Activated naive CD4-positive, alpha-beta T cell treated with anti-CD3 and anti-CD28 coated beads, Interleukin-2, amount 10 ng/mL, durations not matched to agents 7 days and 5 days (primary cell): Measurements from ENCODE around the gene CRABP2.

Experiments used
- CTCF ChIA-PET: fragments of 350-600 bp; sonication (Branson Sonifier 250); formaldehyde crosslinking; loops from one replicate; lab custom pipeline; 2021; ENCODE audit warnings: antibody characterized with exemption; lab: Charles Lee
- DNase-seq: peaks from one replicate; pipeline ENCODE4 v3.0.0-alpha.2; 2020
- H3K27ac Mint-ChIP-seq: one replicate; pipeline ENCODE4 v1.8.0; 2021; ENCODE audit warnings: mild to moderate bottlenecking, moderate library complexity, mixed read lengths
- H3K27me3 Mint-ChIP-seq: one replicate; pipeline ENCODE4 v1.8.0; 2021; ENCODE audit warnings: mild to moderate bottlenecking, mixed read lengths
- H3K36me3 Mint-ChIP-seq: one replicate; pipeline ENCODE4 v1.8.0; 2021; ENCODE audit warnings: mixed read lengths
- H3K4me1 Mint-ChIP-seq: one replicate; pipeline ENCODE4 v1.8.0; 2021; ENCODE audit warnings: mixed read lengths
- H3K4me3 Mint-ChIP-seq: one replicate; pipeline ENCODE4 v1.8.0; 2021; ENCODE audit warnings: mild to moderate bottlenecking, moderate library complexity, mixed read lengths
- H3K9me3 Mint-ChIP-seq: one replicate; pipeline ENCODE4 v1.8.0; 2021; ENCODE audit warnings: mixed read lengths

CRABP2 gene

DNA sequence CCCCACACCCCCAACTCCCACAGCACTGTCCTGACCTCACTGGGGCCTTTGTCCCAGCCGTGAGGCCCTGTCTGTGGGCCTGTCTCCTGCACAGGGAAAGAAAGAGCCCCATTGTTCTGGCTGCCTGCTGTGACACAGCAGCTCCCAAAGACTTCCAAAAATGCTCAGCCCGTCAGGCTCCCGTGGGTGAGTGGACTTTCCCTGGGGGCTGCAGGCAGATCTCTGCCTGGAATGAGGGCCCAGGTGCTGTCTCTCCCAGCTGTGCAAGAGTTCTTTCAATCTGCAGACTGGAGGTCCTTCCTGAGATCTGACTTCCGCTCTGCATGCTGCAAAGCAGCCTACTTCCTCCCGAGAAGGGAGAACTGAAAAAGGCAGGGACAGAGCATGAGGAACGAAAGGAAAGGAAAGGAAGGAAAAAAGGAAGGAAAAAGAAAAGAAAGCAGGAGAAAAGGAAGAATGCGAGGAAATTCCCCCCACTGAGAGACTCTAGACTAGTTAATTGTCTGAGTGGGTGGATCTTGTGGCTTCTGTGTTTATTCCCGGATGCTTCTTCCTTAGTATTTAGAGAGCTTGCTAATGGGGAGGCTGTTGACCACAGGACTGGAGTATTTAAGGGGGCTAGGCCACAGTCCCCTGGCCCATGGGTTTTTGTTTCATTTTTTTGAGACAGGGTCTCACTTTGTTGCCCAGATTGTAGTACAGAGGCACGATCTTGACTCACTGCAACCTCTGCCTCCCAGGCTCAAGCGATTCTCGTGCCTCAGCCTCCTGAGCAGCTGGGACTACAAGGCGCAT lies 43.2 kb downstream of the CRABP2 start:
- Mint-ChIP-seq H3K9me3 (no peaks in the 10 kb centered on the region), H3K27ac (no peak overlapping the region), H3K27me3 (peaks cover 81% of the 10 kb centered on the region), H3K36me3 (no peaks in the 10 kb centered on the region), H3K4me1 (peaks cover 66% of the 10 kb centered on the region), H3K4me3 (no peak overlapping the region)
- no peak for DNase-seq
- CTCF ChIA-PET = interaction anchor here (2.2 to 8.7 kb wide), 5 partner anchors 15 to 230 kb away, joined by 5 to 264 read pairs (median 35); partner anchors contain the start of genes ISG20L2, METTL25B and NES

DNA sequence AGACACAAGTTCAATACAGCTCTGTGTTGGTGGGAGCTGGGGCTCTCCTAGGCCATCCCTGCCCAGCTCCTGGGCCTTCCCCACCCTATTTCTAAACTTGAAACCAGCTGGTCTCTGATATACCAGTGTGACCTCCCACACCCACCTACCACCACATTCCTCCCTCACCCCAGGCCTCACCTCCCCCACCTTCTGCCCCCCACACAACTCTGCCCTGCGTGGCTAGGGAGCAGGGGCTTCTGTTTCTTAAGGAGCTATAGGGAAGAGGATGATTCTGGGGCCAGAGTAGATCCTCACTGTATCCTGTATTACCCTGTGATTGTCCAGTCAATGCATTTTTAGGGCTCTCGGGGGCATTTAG lies 44.7 kb downstream of the CRABP2 start:
- peaks cover 84% of the 10 kb centered on the region for H3K27me3 Mint-ChIP-seq

DNA sequence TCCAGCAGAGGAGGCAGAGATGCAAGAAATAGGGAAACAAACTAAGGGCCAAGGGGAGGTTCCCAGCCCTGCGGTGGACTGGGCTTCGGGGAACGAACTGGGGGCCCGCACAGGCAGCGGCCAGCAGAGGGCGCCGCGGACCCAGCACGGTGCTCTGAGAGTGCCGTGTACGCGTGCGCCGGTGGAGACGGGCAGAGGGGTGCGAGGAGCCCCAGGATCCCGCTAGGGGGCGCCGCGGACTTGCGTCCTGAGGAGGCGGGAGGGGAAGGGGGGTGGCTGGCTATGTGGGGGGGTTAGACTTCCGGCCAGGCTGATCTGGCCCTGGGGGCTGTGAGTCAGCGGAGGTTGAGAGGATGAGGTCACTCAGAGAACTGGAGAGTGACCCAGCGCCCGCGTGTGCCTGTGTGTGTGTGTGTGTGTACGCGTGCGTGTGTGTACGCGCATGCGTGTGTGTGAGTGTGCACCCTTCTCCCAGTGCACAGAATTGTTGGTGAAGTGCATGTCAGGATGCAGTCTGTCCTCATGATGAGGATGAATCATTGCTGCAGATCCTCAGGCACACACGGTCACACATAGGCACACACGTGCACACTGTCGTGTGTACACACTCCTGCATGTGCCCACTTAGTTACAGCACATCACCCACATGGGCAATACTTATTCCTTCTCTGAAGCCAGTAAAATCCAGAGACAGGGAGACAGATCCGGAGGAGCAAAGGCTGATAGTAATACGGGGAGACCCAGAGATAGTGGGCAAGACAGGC lies 45.2 kb downstream of the CRABP2 start:
- Mint-ChIP-seq H3K27me3 (peaks cover 84% of the 10 kb centered on the region), H3K4me1 (peaks cover 67% of the 10 kb centered on the region)

More for the DNA sequence above, 44.7 kb downstream of the CRABP2 start:
- no peak for DNase-seq
- Mint-ChIP-seq H3K27ac (peak overlapping the region; percentile 80), H3K36me3 (no peaks in the 10 kb centered on the region), H3K4me3 (peak overlapping the region; percentile 69), H3K4me1 (peaks cover 72% of the 10 kb centered on the region), H3K9me3 (no peaks in the 10 kb centered on the region)
- CTCF ChIA-PET = interaction anchor here (0.5 to 8.7 kb wide), 17 partner anchors 10 to 1353 kb away, joined by 3 to 264 read pairs (median 6); partner anchors contain the start of genes CRABP2, HAPLN2, ISG20L2 and METTL25B

DNA sequence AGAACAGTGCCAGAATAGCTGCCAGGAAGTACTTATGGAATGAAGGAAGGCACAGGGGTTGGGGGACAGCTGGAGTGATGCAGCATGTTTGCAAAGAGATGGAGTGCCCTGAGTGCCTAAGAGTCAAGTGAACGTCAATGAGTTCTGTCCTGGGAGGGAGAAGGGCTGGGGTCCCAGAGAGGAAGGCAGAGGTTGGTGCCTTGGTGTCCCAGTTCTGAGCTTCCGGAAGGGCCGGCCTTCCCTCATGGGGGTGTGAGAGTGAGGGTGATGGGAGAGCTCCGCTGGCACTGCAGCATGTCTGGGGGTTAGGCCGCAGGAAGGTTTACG lies 45.8 kb downstream of the CRABP2 start:
- H3K4me3 Mint-ChIP-seq = peak overlapping the region; percentile 50
- CTCF ChIA-PET = interaction anchor here (0.8 to 8.7 kb wide), 25 partner anchors 11 to 268 kb away, joined by 3 to 264 read pairs (median 4); partner anchors contain the start of genes BCAN, CRABP2, HAPLN2 and ISG20L2
- H3K4me1 Mint-ChIP-seq = peaks cover 63% of the 10 kb centered on the region
- H3K9me3 Mint-ChIP-seq = no peaks in the 10 kb centered on the region
- no peak for DNase-seq
- H3K27ac Mint-ChIP-seq = no peak overlapping the region
- H3K36me3 Mint-ChIP-seq = no peaks in the 10 kb centered on the region
- H3K27me3 Mint-ChIP-seq = peaks cover 84% of the 10 kb centered on the region

More for the DNA sequence above, 45.2 kb downstream of the CRABP2 start:
- DNase-seq = peak; percentile 94
- CTCF ChIA-PET = interaction anchor here (0.5 to 8.7 kb wide), 36 partner anchors 10 to 1352 kb away, joined by 3 to 264 read pairs (median 4); partner anchors contain the start of genes BCAN, CRABP2, HAPLN2 and ISG20L2
- Mint-ChIP-seq H3K4me3 (peak overlapping the region; percentile 69), H3K36me3 (no peaks in the 10 kb centered on the region), H3K9me3 (no peaks in the 10 kb centered on the region), H3K27ac (peak overlapping the region; percentile 80)

DNA sequence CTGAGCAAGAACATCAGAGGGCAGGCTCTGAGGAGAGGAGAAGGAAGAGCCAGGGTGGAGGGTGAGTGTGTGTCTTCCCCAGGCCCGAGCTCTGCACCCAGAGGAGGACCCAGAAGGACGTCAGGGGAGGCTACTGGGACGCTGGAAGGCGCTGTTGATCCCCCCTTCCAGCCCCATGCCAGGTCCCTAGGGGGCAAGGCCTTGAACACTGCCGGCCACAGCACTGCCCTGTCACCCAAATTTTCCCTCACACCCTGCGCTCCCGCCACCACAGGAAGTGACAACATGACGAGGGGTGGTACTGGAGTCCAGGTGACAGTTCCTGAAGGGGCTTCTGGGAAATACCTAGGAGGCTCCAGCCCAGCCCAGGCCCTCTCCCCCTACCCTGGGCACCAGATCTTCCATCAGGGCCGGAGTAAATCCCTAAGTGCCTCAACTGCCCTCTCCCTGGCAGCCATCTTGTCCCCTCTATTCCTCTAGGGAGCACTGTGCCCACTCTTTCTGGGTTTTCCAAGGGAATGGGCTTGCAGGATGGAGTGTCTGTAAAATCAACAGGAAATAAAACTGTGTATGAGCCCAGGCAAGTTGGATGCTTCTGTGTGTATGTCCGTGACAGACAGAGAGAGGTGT lies 46.3 kb downstream of the CRABP2 start:
- peaks cover 57% of the 10 kb centered on the region for H3K4me1 Mint-ChIP-seq
- no peak for DNase-seq
- H3K27me3 Mint-ChIP-seq = peaks cover 84% of the 10 kb centered on the region
- H3K27ac Mint-ChIP-seq = no peak overlapping the region
- no peaks in the 10 kb centered on the region for H3K36me3 Mint-ChIP-seq
- CTCF ChIA-PET = interaction anchor here (0.7 to 8.7 kb wide), 25 partner anchors 10 to 269 kb away, joined by 3 to 264 read pairs (median 4); partner anchors contain the start of genes BCAN, CRABP2, HAPLN2 and ISG20L2
- H3K4me3 Mint-ChIP-seq = no peak overlapping the region
- no peaks in the 10 kb centered on the region for H3K9me3 Mint-ChIP-seq

DNA sequence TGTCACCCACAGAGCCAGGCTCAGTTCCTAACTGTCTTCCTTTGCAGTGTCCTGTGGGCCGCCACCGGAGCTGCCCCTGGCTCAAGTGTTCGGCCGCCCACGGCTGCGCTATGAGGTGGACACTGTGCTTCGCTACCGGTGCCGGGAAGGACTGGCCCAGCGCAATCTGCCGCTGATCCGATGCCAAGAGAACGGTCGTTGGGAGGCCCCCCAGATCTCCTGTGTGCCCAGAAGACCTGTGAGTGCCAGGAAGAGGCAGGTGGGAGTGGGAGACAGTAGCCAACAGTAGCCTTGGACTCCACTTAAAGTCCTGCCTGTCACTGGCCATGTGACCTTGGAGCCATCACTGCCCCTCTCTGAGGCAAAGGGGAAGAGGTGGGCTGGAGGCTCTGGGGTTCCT lies 46.9 kb downstream of the CRABP2 start:
- H3K4me1 Mint-ChIP-seq = peaks cover 57% of the 10 kb centered on the region
- H3K9me3 Mint-ChIP-seq = no peaks in the 10 kb centered on the region
- no peak overlapping the region for H3K27ac Mint-ChIP-seq
- H3K27me3 Mint-ChIP-seq = peaks cover 84% of the 10 kb centered on the region
- no peak overlapping the region for H3K4me3 Mint-ChIP-seq
- no peak for DNase-seq
- CTCF ChIA-PET = interaction anchor here (0.7 to 8.7 kb wide), 16 partner anchors 10 to 158 kb away, joined by 3 to 264 read pairs (median 5); partner anchors contain the start of genes CRABP2, HAPLN2, NES and SH2D2A
- no peaks in the 10 kb centered on the region for H3K36me3 Mint-ChIP-seq

DNA sequence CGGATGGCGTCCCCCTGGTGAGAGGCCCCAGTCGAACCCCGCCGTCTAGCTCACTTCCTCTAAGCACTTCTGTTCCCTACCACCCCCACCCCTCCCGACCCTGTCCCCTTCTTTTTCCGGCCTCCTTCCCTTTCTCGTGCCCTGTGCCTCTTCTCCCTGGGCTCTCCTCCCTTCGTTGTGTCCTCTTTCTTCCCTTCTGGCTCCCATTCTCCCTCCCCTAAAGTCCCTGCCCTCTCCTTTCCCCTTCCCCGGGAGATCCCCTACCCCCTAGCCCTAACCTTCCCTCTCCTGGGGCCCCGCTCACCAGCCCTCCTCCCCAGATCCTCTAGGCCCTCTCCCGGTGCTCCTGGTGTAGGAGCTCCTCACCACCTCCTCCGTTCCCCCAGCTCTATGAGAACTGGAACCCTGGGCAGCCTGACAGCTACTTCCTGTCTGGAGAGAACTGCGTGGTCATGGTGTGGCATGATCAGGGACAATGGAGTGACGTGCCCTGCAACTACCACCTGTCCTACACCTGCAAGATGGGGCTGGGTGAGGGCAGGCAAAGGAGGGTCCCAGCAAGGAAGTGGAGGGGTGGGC lies 47.6 kb downstream of the CRABP2 start:
- Mint-ChIP-seq H3K27me3 (peaks cover 84% of the 10 kb centered on the region), H3K4me1 (peaks cover 54% of the 10 kb centered on the region), H3K27ac (peak overlapping the region; percentile 66), H3K36me3 (no peaks in the 10 kb centered on the region), H3K4me3 (peak overlapping the region; percentile 9), H3K9me3 (no peaks in the 10 kb centered on the region)
- CTCF ChIA-PET = interaction anchor here (0.7 to 8.7 kb wide), 16 partner anchors 9 to 75 kb away, joined by 3 to 264 read pairs (median 6); partner anchors contain the start of genes CRABP2, HAPLN2 and NES
- DNase-seq = no peak

DNA sequence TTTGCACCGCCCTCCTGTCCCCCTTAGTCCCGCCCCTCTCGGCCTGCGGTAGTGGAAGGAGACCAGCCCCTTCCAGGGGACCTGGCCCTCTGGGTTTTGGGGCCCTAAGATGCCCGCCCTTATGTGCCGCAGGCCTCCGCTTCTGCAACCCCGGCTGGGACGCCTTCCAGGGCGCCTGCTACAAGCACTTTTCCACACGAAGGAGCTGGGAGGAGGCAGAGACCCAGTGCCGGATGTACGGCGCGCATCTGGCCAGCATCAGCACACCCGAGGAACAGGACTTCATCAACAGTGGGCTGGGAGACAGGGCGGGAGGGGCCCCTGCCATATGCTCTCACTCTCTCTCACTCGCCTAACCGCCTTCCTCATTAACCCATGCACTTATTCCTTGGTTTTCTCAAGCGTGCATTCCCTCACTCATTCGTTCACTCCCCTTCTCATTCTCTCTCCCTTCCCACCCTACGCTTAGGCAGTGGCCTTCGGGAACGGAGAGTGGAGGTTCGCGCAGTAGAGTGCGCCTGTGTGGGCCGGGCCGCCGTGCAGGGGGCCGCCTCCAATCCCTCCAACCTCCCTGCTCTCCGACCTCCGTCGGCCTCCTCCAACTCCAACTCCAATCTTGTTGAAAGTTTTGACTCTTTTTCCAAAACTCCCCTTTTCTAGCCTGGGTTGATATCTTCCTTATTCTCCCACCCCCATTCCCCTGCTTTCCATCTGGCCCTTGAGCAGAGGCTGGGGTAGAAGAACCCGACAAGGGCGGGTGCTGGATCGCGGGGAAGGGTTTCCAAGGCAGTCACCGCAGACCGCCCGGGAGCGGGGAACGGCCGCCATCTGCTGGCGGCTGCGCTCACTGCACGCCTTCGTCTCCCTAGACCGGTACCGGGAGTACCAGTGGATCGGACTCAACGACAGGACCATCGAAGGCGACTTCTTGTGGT lies 48.3 kb downstream of the CRABP2 start:
- DNase-seq = peak; percentile 78
- H3K36me3 Mint-ChIP-seq = no peaks in the 10 kb centered on the region
- no peak overlapping the region for H3K27ac Mint-ChIP-seq
- CTCF ChIA-PET = interaction anchor here (0.7 to 8.7 kb wide), 17 partner anchors 8 to 75 kb away, joined by 3 to 264 read pairs (median 6); partner anchors contain the start of genes CRABP2, HAPLN2 and NES
- H3K4me1 Mint-ChIP-seq = peaks cover 49% of the 10 kb centered on the region
- peak overlapping the region; percentile 5 for H3K4me3 Mint-ChIP-seq
- H3K27me3 Mint-ChIP-seq = peaks cover 85% of the 10 kb centered on the region
- no peaks in the 10 kb centered on the region for H3K9me3 Mint-ChIP-seq

DNA sequence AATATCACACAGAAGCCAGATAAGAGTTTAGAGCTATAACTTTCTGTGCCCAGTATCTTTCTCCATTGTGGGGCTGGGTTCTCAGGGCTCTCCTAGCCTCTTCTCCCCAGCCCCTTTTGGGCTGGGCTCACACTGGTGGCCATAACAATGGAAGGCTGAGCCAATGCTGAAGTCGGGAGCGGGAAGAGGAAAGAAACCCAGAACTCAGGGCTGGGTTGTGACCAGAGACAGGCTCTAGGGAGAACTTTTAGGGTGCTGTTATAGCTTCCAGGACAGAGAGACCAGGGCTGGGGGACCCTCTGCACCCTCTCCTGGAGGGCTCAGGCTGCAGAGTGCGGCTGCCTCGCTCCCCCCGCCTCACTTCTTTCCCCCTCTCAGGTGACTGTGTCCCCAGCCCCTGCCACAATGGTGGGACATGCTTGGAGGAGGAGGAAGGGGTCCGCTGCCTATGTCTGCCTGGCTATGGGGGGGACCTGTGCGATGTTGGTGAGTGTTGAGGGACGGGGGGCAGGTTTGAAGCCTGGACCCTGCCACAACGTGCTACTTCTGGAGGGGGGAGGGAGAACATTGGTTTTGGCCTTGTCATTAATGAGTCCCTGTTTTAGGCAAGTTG lies 49.4 kb downstream of the CRABP2 start:
- Mint-ChIP-seq H3K4me3 (no peak overlapping the region), H3K9me3 (no peaks in the 10 kb centered on the region), H3K36me3 (no peaks in the 10 kb centered on the region), H3K27me3 (peaks cover 87% of the 10 kb centered on the region), H3K27ac (no peak overlapping the region), H3K4me1 (peaks cover 38% of the 10 kb centered on the region)
- CTCF ChIA-PET = interaction anchor here (0.9 to 8.7 kb wide), 11 partner anchors 7 to 70 kb away, joined by 3 to 264 read pairs (median 7); partner anchors contain the start of genes CRABP2 and HAPLN2
- no peak for DNase-seq

DNA sequence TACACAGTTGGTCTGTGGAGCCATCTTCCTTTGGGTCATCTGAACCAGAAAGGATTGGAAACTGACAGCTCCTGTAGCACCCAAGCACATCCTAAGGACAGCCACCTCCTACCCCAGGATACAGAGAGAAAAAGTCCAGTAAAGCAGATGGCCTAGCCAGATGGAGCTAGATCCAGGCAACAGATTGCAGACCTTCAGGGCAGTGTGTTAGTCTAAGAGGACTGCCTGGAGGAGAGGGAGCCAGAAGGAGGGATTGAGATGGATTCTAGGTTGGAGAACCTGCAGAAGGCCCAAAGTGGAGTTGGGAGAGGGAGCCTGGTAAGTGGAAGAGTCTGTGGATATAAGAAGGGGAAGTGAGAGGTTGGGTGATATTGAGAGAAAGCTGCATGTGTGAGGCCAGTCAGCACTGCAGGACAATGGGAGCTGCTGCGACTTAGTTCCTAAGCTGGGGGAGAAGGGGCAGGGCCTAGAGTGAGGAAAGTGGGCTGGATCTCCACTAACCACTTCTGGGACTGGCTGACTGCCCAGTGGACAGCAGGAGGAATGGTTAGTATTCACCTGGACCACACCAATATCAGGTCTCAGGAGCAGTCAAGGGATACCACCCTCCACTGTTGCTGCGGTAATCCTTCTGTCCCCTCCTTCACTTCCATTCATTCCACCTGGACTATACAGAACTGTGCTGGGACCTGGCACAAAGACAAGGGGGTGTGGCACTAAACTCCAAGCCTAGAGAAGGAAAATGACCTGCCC lies 50.1 kb downstream of the CRABP2 start:
- Mint-ChIP-seq H3K4me1 (peaks cover 31% of the 10 kb centered on the region), H3K4me3 (no peak overlapping the region), H3K27me3 (peaks cover 94% of the 10 kb centered on the region), H3K36me3 (no peaks in the 10 kb centered on the region), H3K27ac (no peak overlapping the region), H3K9me3 (no peaks in the 10 kb centered on the region)
- CTCF ChIA-PET = interaction anchor here (0.7 to 8.7 kb wide), 10 partner anchors 11 to 51 kb away, joined by 3 to 264 read pairs (median 6); partner anchors contain the start of genes CRABP2 and HAPLN2
- no peak for DNase-seq

DNA sequence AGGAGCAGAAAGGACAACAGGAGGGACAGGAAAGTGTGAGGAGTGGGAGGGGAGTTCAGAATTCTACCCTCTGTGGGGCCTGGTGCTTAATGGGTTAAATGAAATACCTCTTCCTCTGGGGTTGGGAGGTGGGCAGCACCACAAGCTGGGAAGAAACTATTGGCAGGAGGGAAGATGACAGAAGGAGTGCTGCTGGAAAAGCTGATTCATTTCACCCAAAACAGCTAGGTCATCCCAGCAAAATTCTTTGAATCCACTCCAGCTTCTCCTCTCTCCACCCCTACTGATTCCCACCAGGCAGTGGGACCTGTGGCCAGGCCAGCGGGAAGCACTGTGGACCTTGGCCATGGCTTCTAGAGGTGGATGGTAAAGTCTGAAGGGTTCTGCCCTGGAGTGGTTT lies 50.7 kb downstream of the CRABP2 start:
- H3K36me3 Mint-ChIP-seq = no peaks in the 10 kb centered on the region
- H3K27ac Mint-ChIP-seq = no peak overlapping the region
- CTCF ChIA-PET = interaction anchor here (0.7 to 8.7 kb wide), 5 partner anchors 12 to 42 kb away, joined by 3 to 264 read pairs (median 7); partner anchors contain the start of gene HAPLN2
- DNase-seq = no peak
- H3K27me3 Mint-ChIP-seq = peaks cover 94% of the 10 kb centered on the region
- H3K4me1 Mint-ChIP-seq = peaks cover 25% of the 10 kb centered on the region
- H3K9me3 Mint-ChIP-seq = no peaks in the 10 kb centered on the region
- no peak overlapping the region for H3K4me3 Mint-ChIP-seq
